ENCODE data around the gene NEBL.
"Not testable (repeated sequence)": the region's sequence is repeated elsewhere in the genome, so short reads cannot be mapped to it uniquely, and the experiment has no call there.

Gene NEBL

GRCh38 chr10:20897146-20897825 lies at the start of gene NEBL:
NEBL (minus strand) TSS chr10:20897311; CDS start chr10:20897205, 106 bp downstream.
- DNase-seq (ENCODE audit: low read depth) = no peak

GRCh38 chr10:20945546-20946332 lies 48.6 kb upstream of the NEBL start:
- no peak for DNase-seq (ENCODE audit: low read depth)

GRCh38 chr10:20944789-20945502 lies 47.8 kb upstream of the NEBL start:
- no peak for DNase-seq (ENCODE audit: low read depth)

GRCh38 chr10:20939414-20939813 lies 42.3 kb upstream of the NEBL start:
- DNase-seq (ENCODE audit: low read depth) = not testable (repeated sequence)

- DNase-seq (ENCODE audit: low read depth) = no peak
These were observed 39.3 kb upstream of the NEBL start for GRCh38 chr10:20936396-20936795.

GRCh38 chr10:20935931-20936330 lies 38.8 kb upstream of the NEBL start:
- DNase-seq (ENCODE audit: low read depth) = no peak

GRCh38 chr10:20935301-20935700 lies 38.2 kb upstream of the NEBL start:
- DNase-seq (ENCODE audit: low read depth) = no peak

- no peak for DNase-seq (ENCODE audit: low read depth)
These were observed 36.6 kb upstream of the NEBL start for GRCh38 chr10:20933705-20934104.

- DNase-seq (ENCODE audit: low read depth) = no peak
These were observed 35.6 kb upstream of the NEBL start for GRCh38 chr10:20932606-20933126.

- DNase-seq (ENCODE audit: low read depth) = no peak
These were observed 34.2 kb upstream of the NEBL start for GRCh38 chr10:20931156-20931795.

- no peak for DNase-seq (ENCODE audit: low read depth)
These were observed 30.3 kb upstream of the NEBL start for GRCh38 chr10:20927456-20927855.

GRCh38 chr10:20922451-20922850 lies 25.3 kb upstream of the NEBL start:
- no peak for DNase-seq (ENCODE audit: low read depth)

- no peak for DNase-seq (ENCODE audit: low read depth)
These were observed 24.9 kb upstream of the NEBL start for GRCh38 chr10:20922033-20922432.

GRCh38 chr10:20920061-20920460 lies 22.9 kb upstream of the NEBL start:
- DNase-seq (ENCODE audit: low read depth) = no peak

GRCh38 chr10:20919481-20919880 lies 22.4 kb upstream of the NEBL start:
- DNase-seq (ENCODE audit: low read depth) = no peak

GRCh38 chr10:20916976-20917375 lies 19.9 kb upstream of the NEBL start:
- DNase-seq (ENCODE audit: low read depth) = no peak

- DNase-seq (ENCODE audit: low read depth) = no peak
These were observed 15.9 kb upstream of the NEBL start for GRCh38 chr10:20912969-20913368.

GRCh38 chr10:20911626-20912025 lies 14.5 kb upstream of the NEBL start:
- DNase-seq (ENCODE audit: low read depth) = no peak

- no peak for DNase-seq (ENCODE audit: low read depth)
These were observed 12.7 kb upstream of the NEBL start for GRCh38 chr10:20909801-20910200.

- DNase-seq (ENCODE audit: low read depth) = no peak
These were observed 11.3 kb upstream of the NEBL start for GRCh38 chr10:20908391-20908790.

GRCh38 chr10:20903635-20904390 lies 6.7 kb upstream of the NEBL start:
- DNase-seq (ENCODE audit: low read depth) = no peak

All from T-helper 22 cell (primary cell).